Measurements from ENCODE around the gene PRRC2B.

The PRRC2B gene

GRCh38 chr9:131473891-131474290 lies 80.0 kb downstream of the PRRC2B start:
- DNase-seq, result no peak

GRCh38 chr9:131474711-131475110 lies 80.8 kb downstream of the PRRC2B start:
- DNase-seq, result no peak

- DNase-seq, result no peak
Observed at GRCh38 chr9:131475111-131475955, 81.4 kb downstream of the PRRC2B start.

GRCh38 chr9:131475956-131476776 lies 82.3 kb downstream of the PRRC2B start:
- no peak for DNase-seq

- DNase-seq, result no peak
Observed at GRCh38 chr9:131476777-131477345, 83.0 kb downstream of the PRRC2B start.

- no peak for DNase-seq
Observed at GRCh38 chr9:131477367-131477766, 83.5 kb downstream of the PRRC2B start.

GRCh38 chr9:131477816-131478419 lies 84.0 kb downstream of the PRRC2B start:
- no peak for DNase-seq

- no peak for DNase-seq
Observed at GRCh38 chr9:131478421-131478868, 84.6 kb downstream of the PRRC2B start.

- DNase-seq, result no peak
Observed at GRCh38 chr9:131478911-131479310, 85.0 kb downstream of the PRRC2B start.

GRCh38 chr9:131480258-131480657 lies 86.4 kb downstream of the PRRC2B start:
- no peak for DNase-seq

- no peak for DNase-seq
Observed at GRCh38 chr9:131481441-131482342, 87.8 kb downstream of the PRRC2B start.

GRCh38 chr9:131482343-131483006 lies 88.6 kb downstream of the PRRC2B start:
- no peak for DNase-seq

GRCh38 chr9:131483319-131484050 lies 89.6 kb downstream of the PRRC2B start:
- no peak for DNase-seq

GRCh38 chr9:131484051-131484445 lies 90.2 kb downstream of the PRRC2B start:
- DNase-seq, result no peak

GRCh38 chr9:131484560-131485185 lies 90.8 kb downstream of the PRRC2B start:
- no peak for DNase-seq

- DNase-seq, result no peak
Observed at GRCh38 chr9:131485206-131485605, 91.3 kb downstream of the PRRC2B start.

- no peak for DNase-seq
Observed at GRCh38 chr9:131485728-131486422, 92.0 kb downstream of the PRRC2B start.

- no peak for DNase-seq
Observed at GRCh38 chr9:131487001-131487400, 93.1 kb downstream of the PRRC2B start.

GRCh38 chr9:131487621-131488031 lies 93.7 kb downstream of the PRRC2B start:
- DNase-seq, result no peak

- no peak for DNase-seq
Observed at GRCh38 chr9:131490514-131490913, 96.6 kb downstream of the PRRC2B start.
